ENCODE measurements around the gene IGSF3. TPM values are rescaled to one million over a fixed set of nuclear protein-coding genes. Genes with fewer than 3 reads are reported as not detected.

Gene IGSF3
- total and polyA plus RNA-seq, 9 donors = 0.38 to 2.1 (median 1.0) TPM

GRCh38 chr1:116708255-116708900, 40.8 kb upstream of the IGSF3 start:
- no peaks in the 10 kb centered on the region for H3K9me3 ChIP-seq
- H3K27ac ChIP-seq = no peak overlapping the region
- H3K36me3 ChIP-seq = no peaks in the 10 kb centered on the region
- no peaks in the 10 kb centered on the region for H3K27me3 ChIP-seq
- TF ChIP-seq EP300 (IDR thresholded peaks at IDR 0.05) (no peak), POLR2A (IDR thresholded peaks at IDR 0.05) (no peak), CTCF (IDR thresholded peaks at IDR 0.05) (no peak)
- no peaks in the 10 kb centered on the region for H3K4me1 ChIP-seq (ENCODE audit: insufficient read depth)
- no peak for DNase-seq
- 82 to 86% (median 85%) methylated on average over 6 of the region's 6 CpGs for WGBS, 3 donors
- intact Hi-C loops (cut with DNase I) = no loop called here
- no peak overlapping the region for H3K4me3 ChIP-seq

- H3K9me3 ChIP-seq = no peaks in the 10 kb centered on the region
- no peak for DNase-seq
- no peak overlapping the region for H3K27ac ChIP-seq
- no peak for TF ChIP-seq POLR2A (IDR thresholded peaks at IDR 0.05)
- no peak for TF ChIP-seq CTCF (IDR thresholded peaks at IDR 0.05)
- no peak for TF ChIP-seq EP300 (IDR thresholded peaks at IDR 0.05)
- H3K36me3 ChIP-seq = no peaks in the 10 kb centered on the region
- intact Hi-C loops (cut with DNase I) = no loop called here
- H3K4me3 ChIP-seq = no peak overlapping the region
- no peaks in the 10 kb centered on the region for H3K4me1 ChIP-seq (ENCODE audit: insufficient read depth)
- no peaks in the 10 kb centered on the region for H3K27me3 ChIP-seq
Observed at GRCh38 chr1:116706841-116707240, 39.3 kb upstream of the IGSF3 start.

GRCh38 chr1:116706123-116706522, 38.6 kb upstream of the IGSF3 start:
- TF ChIP-seq POLR2A (IDR thresholded peaks at IDR 0.05) (no peak), CTCF (IDR thresholded peaks at IDR 0.05) (no peak), EP300 (IDR thresholded peaks at IDR 0.05) (no peak)
- no peak overlapping the region for H3K4me3 ChIP-seq
- H3K4me1 ChIP-seq (ENCODE audit: insufficient read depth) = no peaks in the 10 kb centered on the region
- no peaks in the 10 kb centered on the region for H3K36me3 ChIP-seq
- DNase-seq = no peak
- intact Hi-C loops (cut with DNase I) = no loop called here
- 74 to 87% (median 80%) methylated on average over 2 of the region's 2 CpGs for WGBS, 3 donors
- no peaks in the 10 kb centered on the region for H3K9me3 ChIP-seq
- no peak overlapping the region for H3K27ac ChIP-seq
- H3K27me3 ChIP-seq = no peaks in the 10 kb centered on the region

GRCh38 chr1:116704278-116704677, 36.7 kb upstream of the IGSF3 start:
- intact Hi-C loops (cut with DNase I) = no loop called here
- TF ChIP-seq EP300 (IDR thresholded peaks at IDR 0.05) (no peak), CTCF (IDR thresholded peaks at IDR 0.05) (no peak), POLR2A (IDR thresholded peaks at IDR 0.05) (no peak)
- H3K27ac ChIP-seq = no peak overlapping the region
- 65 to 79% (median 66%) methylated on average over 3 of the region's 3 CpGs for WGBS, 3 donors
- H3K4me1 ChIP-seq (ENCODE audit: insufficient read depth) = no peaks in the 10 kb centered on the region
- DNase-seq = no peak
- H3K36me3 ChIP-seq = no peaks in the 10 kb centered on the region
- no peak overlapping the region for H3K4me3 ChIP-seq
- H3K27me3 ChIP-seq = no peaks in the 10 kb centered on the region
- H3K9me3 ChIP-seq = no peaks in the 10 kb centered on the region
